ENCODE measurements around the gene SPG7. TPM values are rescaled to one million over a fixed set of nuclear protein-coding genes. Genes with fewer than 3 reads are reported as not detected.

The SPG7 gene
- total RNA-seq, 2 experiments from 2014 or later = 78.6 to 79.8 TPM

DNA sequence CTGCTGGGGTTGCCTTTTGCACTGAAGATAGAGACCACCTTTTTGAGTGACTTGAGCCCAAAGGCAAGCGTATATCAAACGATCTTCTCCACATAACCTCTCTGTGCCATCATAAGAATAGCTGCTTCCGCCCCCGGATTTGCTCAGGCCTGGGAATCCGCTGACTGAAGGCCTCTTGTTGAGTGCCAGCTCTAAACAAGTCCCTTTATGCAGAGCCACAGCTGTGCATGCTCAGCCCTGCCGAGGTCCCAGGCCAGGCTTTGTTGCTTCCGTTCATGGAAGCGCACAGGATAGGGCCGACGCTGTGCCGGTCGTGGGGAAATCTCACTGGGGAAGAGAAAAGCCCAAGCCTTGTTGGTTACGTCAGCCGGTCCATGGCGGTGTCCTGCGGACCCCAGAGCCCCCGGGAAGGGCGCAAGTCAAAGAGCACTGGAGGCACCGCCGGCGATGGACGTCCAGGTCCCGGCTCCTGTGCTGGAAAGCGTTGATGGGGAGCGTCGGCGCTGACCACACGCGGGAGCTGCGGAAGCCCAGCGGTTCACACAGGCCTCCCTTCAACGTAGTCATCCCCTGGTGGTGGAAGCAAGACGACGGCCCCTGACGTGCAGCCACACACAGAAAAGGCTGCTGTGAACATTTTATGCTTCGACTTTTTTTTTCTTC is 28.8 kb downstream of the SPG7 start:
- no peaks in the 10 kb centered on the region for H3K27me3 Mint-ChIP-seq
- H3K9me3 Mint-ChIP-seq = no peaks in the 10 kb centered on the region
- DNase-seq = no peak
- no peak for TF ChIP-seq CTCF (IDR thresholded peaks at IDR 0.05)
- ChIA-PET POLR2A (interaction anchor here (1.3 to 1.8 kb wide), 2 partner anchors 12 to 26 kb away, joined by 3 to 5 read pairs; no protein-coding TSS in a partner anchor), CTCF (interaction anchor here (1.1 kb wide), 1 partner anchor 20 kb away, joined by 3 read pairs; no protein-coding TSS in a partner anchor)
- peaks cover 23% of the 10 kb centered on the region for H3K4me1 Mint-ChIP-seq (ENCODE audit: low read depth)
- H3K4me3 Mint-ChIP-seq = no peak overlapping the region
- ATAC-seq = no peak
- no peak overlapping the region for H3K27ac Mint-ChIP-seq
- peaks cover 34% of the 10 kb centered on the region for H3K36me3 Mint-ChIP-seq (ENCODE audit: low read depth)
- intact Hi-C loops (cut with micrococcal nuclease) = no loop called here

DNA sequence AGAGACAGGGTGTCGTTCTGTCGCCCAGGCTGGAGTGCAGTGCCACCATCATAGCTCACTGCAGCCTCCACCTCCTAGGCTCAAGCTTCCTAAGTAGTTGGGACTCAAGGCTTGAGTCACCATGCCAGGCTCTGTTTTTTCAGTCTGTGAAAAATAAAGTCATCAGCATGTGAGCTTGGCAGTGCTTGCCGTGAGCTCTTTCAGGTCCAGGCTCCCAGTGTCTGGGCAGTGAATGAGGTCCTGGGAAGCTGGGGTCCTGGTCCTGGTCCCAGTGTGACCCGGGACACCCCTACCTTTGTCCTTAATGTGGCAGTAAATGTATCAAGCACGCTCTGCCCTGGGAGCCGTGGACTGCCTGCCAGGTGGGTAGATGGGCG is 29.3 kb downstream of the SPG7 start:
- TF ChIP-seq CTCF (IDR thresholded peaks at IDR 0.05) = no peak
- Mint-ChIP-seq H3K27me3 (no peaks in the 10 kb centered on the region), H3K27ac (no peak overlapping the region), H3K4me1 (ENCODE audit: low read depth) (peaks cover 23% of the 10 kb centered on the region), H3K9me3 (no peaks in the 10 kb centered on the region), H3K36me3 (ENCODE audit: low read depth) (peaks cover 30% of the 10 kb centered on the region), H3K4me3 (no peak overlapping the region)
- intact Hi-C loops (cut with micrococcal nuclease) = no loop called here
- ChIA-PET CTCF (interaction anchor here (1.1 kb wide), 1 partner anchor 19 kb away, joined by 3 read pairs; no protein-coding TSS in a partner anchor), POLR2A (interaction anchor here (1.1 to 1.8 kb wide), 3 partner anchors 9 to 25 kb away, joined by 3 to 5 read pairs (median 4); no protein-coding TSS in a partner anchor)
- ATAC-seq (no peak), DNase-seq (no peak)

DNA sequence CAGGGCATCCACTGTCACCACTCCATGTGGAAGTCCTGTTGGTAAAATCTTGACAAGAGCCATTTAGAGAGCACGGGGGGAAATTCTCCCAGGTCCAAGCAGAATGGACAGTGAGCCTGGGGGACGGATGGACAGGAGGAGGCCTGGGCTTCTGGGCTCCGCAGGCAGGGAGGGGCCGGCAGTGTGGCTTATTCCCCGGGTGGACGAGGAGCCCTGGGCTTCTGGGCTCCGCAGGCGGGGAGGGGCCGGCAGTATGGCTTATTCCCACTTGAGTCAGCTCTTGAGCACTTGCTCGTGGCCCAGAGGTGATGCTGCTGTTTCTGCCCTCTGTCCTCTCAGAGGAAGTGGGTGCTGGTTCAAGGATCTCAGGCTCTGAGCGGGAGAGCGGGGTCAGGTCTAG is 30.1 kb downstream of the SPG7 start:
- Mint-ChIP-seq H3K4me1 (ENCODE audit: low read depth) (peaks cover 23% of the 10 kb centered on the region), H3K27me3 (no peaks in the 10 kb centered on the region), H3K27ac (no peak overlapping the region), H3K36me3 (ENCODE audit: low read depth) (peaks cover 25% of the 10 kb centered on the region), H3K4me3 (no peak overlapping the region), H3K9me3 (no peaks in the 10 kb centered on the region)
- ChIA-PET CTCF (no interaction called here), POLR2A (interaction anchor here (1.1 to 1.8 kb wide), 3 partner anchors 9 to 13 kb away, joined by 3 to 5 read pairs (median 4); no protein-coding TSS in a partner anchor)
- TF ChIP-seq CTCF (IDR thresholded peaks at IDR 0.05) = no peak
- DNase-seq = no peak
- ATAC-seq = no peak
- intact Hi-C loops (cut with micrococcal nuclease) = no loop called here

DNA sequence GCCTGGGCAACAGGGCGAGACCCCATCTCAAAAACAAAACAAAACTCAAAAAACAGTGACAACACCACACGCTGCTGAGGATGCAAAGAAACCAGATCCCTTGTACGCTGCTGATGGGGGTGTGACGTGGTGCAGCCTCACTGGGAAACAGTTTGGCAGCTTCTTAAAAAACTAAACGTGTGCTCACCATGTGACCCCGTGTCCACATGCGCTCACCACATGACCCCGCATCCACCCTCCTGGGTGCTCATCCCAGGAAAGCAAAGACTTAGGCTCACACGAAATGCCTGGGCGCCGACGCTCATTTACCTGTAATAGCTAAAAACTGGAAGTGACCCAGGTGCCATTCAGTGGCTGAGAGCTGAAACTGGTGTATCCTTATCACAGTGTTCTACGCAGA is 32.4 kb downstream of the SPG7 start:
- DNase-seq = no peak
- no peaks in the 10 kb centered on the region for H3K4me1 Mint-ChIP-seq (ENCODE audit: low read depth)
- TF ChIP-seq CTCF (IDR thresholded peaks at IDR 0.05) = no peak
- H3K27ac Mint-ChIP-seq = no peak overlapping the region
- no peak for ATAC-seq
- ChIA-PET CTCF (no interaction called here), POLR2A (interaction anchor here (1.0 kb wide), 1 partner anchor 16 kb away, joined by 3 read pairs; no protein-coding TSS in a partner anchor)
- intact Hi-C loops (cut with micrococcal nuclease) = no loop called here
- H3K4me3 Mint-ChIP-seq = no peak overlapping the region
- no peaks in the 10 kb centered on the region for H3K9me3 Mint-ChIP-seq
- peaks cover 3% of the 10 kb centered on the region for H3K36me3 Mint-ChIP-seq (ENCODE audit: low read depth)
- H3K27me3 Mint-ChIP-seq = no peaks in the 10 kb centered on the region

DNA sequence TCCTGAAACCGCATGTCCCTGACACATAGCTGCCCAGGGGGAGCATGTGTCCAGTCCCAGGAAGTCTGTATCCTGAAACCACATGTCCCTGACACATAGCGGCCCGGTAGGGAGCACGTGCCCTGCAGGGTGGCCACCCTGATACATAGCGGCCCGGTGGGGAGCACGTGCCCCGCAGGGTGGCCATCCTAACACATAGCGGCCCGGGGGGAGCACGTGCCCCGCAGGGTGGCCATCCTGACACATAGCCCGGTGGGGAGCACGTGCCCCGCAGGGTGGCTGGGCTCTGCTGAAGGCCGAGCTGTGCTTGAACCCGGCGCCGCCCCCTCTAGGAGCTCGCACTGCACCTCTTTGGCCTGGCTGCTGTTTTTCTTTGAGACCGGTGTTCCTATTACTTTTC is 33.6 kb downstream of the SPG7 start:
- Mint-ChIP-seq H3K36me3 (ENCODE audit: low read depth) (peaks cover 3% of the 10 kb centered on the region), H3K4me1 (ENCODE audit: low read depth) (no peaks in the 10 kb centered on the region), H3K27me3 (no peaks in the 10 kb centered on the region), H3K4me3 (no peak overlapping the region), H3K27ac (no peak overlapping the region), H3K9me3 (no peaks in the 10 kb centered on the region)
- CTCF ChIA-PET = no interaction called here
- POLR2A ChIA-PET = interaction anchor here (0.9 kb wide), 1 partner anchor 10 kb away, joined by 4 read pairs; no protein-coding TSS in a partner anchor
- TF ChIP-seq CTCF (IDR thresholded peaks at IDR 0.05) = no peak
- DNase-seq (no peak), ATAC-seq (no peak)
- intact Hi-C loops (cut with micrococcal nuclease) = no loop called here
